Duodenal mucosa (tissue), 2 donors: Measurements from ENCODE around the gene LRRFIP2.

Experiments used
- H3K27ac ChIP-seq: one replicate; pipeline ENCODE4 v1.7.0; 2013; ENCODE audit warnings: low read depth, low read length
- H3K27me3 ChIP-seq, 2 donors: one replicate each; pipeline ENCODE4 v1.7.0; 2013; ENCODE audit warnings: low read length in 2 of 2, control low read depth in 1 of 2; ENCODE audit not compliant: insufficient read depth in 2 of 2, control insufficient read depth in 1 of 2
- H3K36me3 ChIP-seq, 2 donors: one replicate each; pipeline ENCODE4 v1.7.0; 2013; ENCODE audit warnings: low read length in 2 of 2, control low read depth in 1 of 2; ENCODE audit not compliant: insufficient read depth in 2 of 2, control insufficient read depth in 1 of 2
- H3K4me1 ChIP-seq, 2 donors: one replicate each; pipeline ENCODE4 v1.7.0; 2013; ENCODE audit warnings: low read length in 2 of 2, control low read depth in 1 of 2; ENCODE audit not compliant: insufficient read depth in 2 of 2, control insufficient read depth in 1 of 2
- H3K4me3 ChIP-seq, 2 donors: one replicate each; pipeline ENCODE4 v1.7.0; 2013; ENCODE audit warnings: low read length in 2 of 2, low read depth in 1 of 2
- H3K9ac ChIP-seq, 2 donors: one replicate each; pipeline ENCODE4 v1.7.0; 2013; ENCODE audit warnings: low read length in 2 of 2, low read depth in 1 of 2
- H3K9me3 ChIP-seq, 2 donors: one replicate each; pipeline ENCODE4 v1.7.0; 2013; ENCODE audit warnings: low read length in 2 of 2, control low read depth in 1 of 2; ENCODE audit not compliant: control insufficient read depth in 1 of 2

The LRRFIP2 gene

GRCh38 chr3:37024820-37025405, 149.5 kb downstream of the LRRFIP2 start:
- Histone ChIP-seq H3K4me3 (no peak overlapping the region), H3K36me3 (peaks cover 34 to 74% of the 10 kb centered on the region in 2 donors), H3K9me3 (no peaks in the 10 kb centered on the region), H3K9ac (no peak overlapping the region), H3K27me3 (no peaks in the 10 kb centered on the region), H3K4me1 (no peaks in the 10 kb centered on the region), H3K27ac (no peak overlapping the region)

- H3K27me3 ChIP-seq: no peaks in the 10 kb centered on the region
- H3K27ac ChIP-seq: no peak overlapping the region
- no peak overlapping the region for H3K4me3 ChIP-seq
- no peaks in the 10 kb centered on the region for H3K9me3 ChIP-seq
- H3K36me3 ChIP-seq: peaks cover 34 to 75% of the 10 kb centered on the region in 2 donors
- no peak overlapping the region for H3K9ac ChIP-seq
- H3K4me1 ChIP-seq: no peaks in the 10 kb centered on the region
Measured at GRCh38 chr3:37024092-37024491, 150.3 kb downstream of the LRRFIP2 start.

- H3K4me3 ChIP-seq: no peak overlapping the region
- no peaks in the 10 kb centered on the region for H3K9me3 ChIP-seq
- no peaks in the 10 kb centered on the region for H3K27me3 ChIP-seq
- peaks cover 41 to 81% of the 10 kb centered on the region in 2 donors for H3K36me3 ChIP-seq
- H3K4me1 ChIP-seq: no peaks in the 10 kb centered on the region
- H3K27ac ChIP-seq: no peak overlapping the region
- no peak overlapping the region for H3K9ac ChIP-seq
Measured at GRCh38 chr3:37017683-37018082, 156.7 kb downstream of the LRRFIP2 start.

GRCh38 chr3:37016903-37017302, 157.5 kb downstream of the LRRFIP2 start:
- no peak overlapping the region for H3K4me3 ChIP-seq
- no peak overlapping the region for H3K9ac ChIP-seq
- H3K36me3 ChIP-seq: peaks cover 42 to 82% of the 10 kb centered on the region in 2 donors
- no peaks in the 10 kb centered on the region for H3K4me1 ChIP-seq
- H3K27me3 ChIP-seq: no peaks in the 10 kb centered on the region
- no peaks in the 10 kb centered on the region for H3K9me3 ChIP-seq
- no peak overlapping the region for H3K27ac ChIP-seq

GRCh38 chr3:37015642-37016041, 158.7 kb downstream of the LRRFIP2 start:
- Histone ChIP-seq H3K27ac (no peak overlapping the region), H3K9me3 (no peaks in the 10 kb centered on the region), H3K4me1 (no peaks in the 10 kb centered on the region), H3K36me3 (peaks cover 36 to 79% of the 10 kb centered on the region in 2 donors), H3K4me3 (no peak overlapping the region), H3K9ac (no peak overlapping the region), H3K27me3 (no peaks in the 10 kb centered on the region)

- no peak overlapping the region for H3K27ac ChIP-seq
- H3K9ac ChIP-seq: no peak overlapping the region
- H3K4me1 ChIP-seq: no peaks in the 10 kb centered on the region
- no peaks in the 10 kb centered on the region for H3K27me3 ChIP-seq
- no peaks in the 10 kb centered on the region for H3K9me3 ChIP-seq
- H3K36me3 ChIP-seq: peaks cover 32 to 70% of the 10 kb centered on the region in 2 donors
- no peak overlapping the region for H3K4me3 ChIP-seq
Measured at GRCh38 chr3:37014620-37015019, 159.8 kb downstream of the LRRFIP2 start.
